HepG2 (cell line): ENCODE results near the gene LCAT. TPM values are rescaled to one million over a fixed set of nuclear protein-coding genes. Genes with fewer than 3 reads are reported as not detected.
A peak's percentile ranks its signal among the peaks of the same experiment; 100 is the strongest.

Experiments used
- ATM ChIP-seq: fragments of 450-650 bp; IDR thresholded peaks from 2 replicates; pipeline ENCODE4 v1.7.1; 2017; ENCODE audit warnings: mild to moderate bottlenecking, borderline replicate concordance
- CENPT ChIP-seq: sonication (generic); formaldehyde crosslinking; IDR thresholded peaks from 2 replicates; pipeline ENCODE4 v1.8.0; 2022; ENCODE audit warnings: low read depth, mild to moderate bottlenecking, moderate library complexity, missing genetic modification reagents
- GATAD1 ChIP-seq: IDR thresholded peaks from 2 replicates; pipeline ENCODE4 v1.6.1; 2016; ENCODE audit warnings: missing genetic modification reagents, missing compliant biosample characterization
- GATAD2A ChIP-seq: IDR thresholded peaks from 2 replicates; pipeline ENCODE4 v1.6.1; 2016
- HIVEP1 ChIP-seq: sonication (generic); formaldehyde crosslinking; IDR thresholded peaks from 2 replicates; pipeline ENCODE4 v1.4.0; 2020; ENCODE audit warnings: mild to moderate bottlenecking, missing genetic modification reagents
- ISX ChIP-seq: sonication (generic); formaldehyde crosslinking; conservative IDR thresholded peaks from 2 replicates; pipeline ENCODE4 v1.5.0; 2020; ENCODE audit warnings: missing genetic modification reagents
- MYPOP ChIP-seq: sonication (generic); formaldehyde crosslinking; IDR thresholded peaks from 2 replicates; pipeline ENCODE4 v1.8.1; 2023; ENCODE audit warnings: mild to moderate bottlenecking, moderate library complexity, missing genetic modification reagents
- NAIF1 ChIP-seq: sonication (generic); formaldehyde crosslinking; IDR thresholded peaks from 2 replicates; pipeline ENCODE4 v1.5.0; 2020; ENCODE audit warnings: mild to moderate bottlenecking, missing genetic modification reagents, borderline replicate concordance
- TBL1XR1 ChIP-seq: fragments of 150-350 bp; IDR thresholded peaks from 2 replicates; pipeline ENCODE4 v1.6.1; 2014; ENCODE audit warnings: borderline replicate concordance, low read length; ENCODE audit not compliant: partially characterized antibody
- ZBTB10 ChIP-seq: sonication (generic); formaldehyde crosslinking; IDR thresholded peaks from 2 replicates; pipeline ENCODE4 v1.4.0; 2020; ENCODE audit warnings: missing genetic modification reagents, borderline replicate concordance
- ZC3H4 ChIP-seq: sonication (generic); formaldehyde crosslinking; IDR thresholded peaks from 2 replicates; pipeline ENCODE4 v1.4.0; 2020; ENCODE audit warnings: missing genetic modification reagents, borderline replicate concordance
- ZFP36L1 ChIP-seq: sonication (generic); formaldehyde crosslinking; IDR thresholded peaks from 2 replicates; pipeline ENCODE4 v1.8.0; 2022; ENCODE audit warnings: mild to moderate bottlenecking, missing genetic modification reagents, moderate library complexity
- ZNF441 ChIP-seq: sonication (generic); formaldehyde crosslinking; IDR thresholded peaks from 2 replicates; pipeline ENCODE4 v1.7.0; 2021; ENCODE audit warnings: missing genetic modification reagents, borderline replicate concordance
- ZNF446 ChIP-seq: sonication (generic); formaldehyde crosslinking; IDR thresholded peaks from 2 replicates; pipeline ENCODE4 v1.5.0; 2020; ENCODE audit warnings: mild to moderate bottlenecking, missing genetic modification reagents
- ZNF567 ChIP-seq: sonication (generic); formaldehyde crosslinking; IDR thresholded peaks from 2 replicates; pipeline ENCODE4 v1.8.1; 2023; ENCODE audit warnings: mild to moderate bottlenecking, missing genetic modification reagents, borderline replicate concordance
- ZSCAN31 ChIP-seq: sonication (generic); formaldehyde crosslinking; IDR thresholded peaks from 2 replicates; pipeline ENCODE4 v1.5.0; 2020; ENCODE audit warnings: low read depth, mild to moderate bottlenecking, missing genetic modification reagents
- polyA plus RNA-seq, 8 experiments: library from polyadenylated mRNA; depleted of rRNA in 3 of 8; stranded (reverse) in 7 of 8; unstranded in 1 of 8; fragments of >200 nt; fragmentation: Illumina TruSeq in 4 of 8; extraction: Trizol in 4 of 8; gene quantifications; 2 replicates each; pipeline versions ENCODE4 v1.2.1 to v1.2.3, GENCODE V29; 2011 to 2016; ENCODE audit warnings: low read depth in 4 of 8, missing spikeins in 1 of 8, mixed read lengths in 1 of 8; ENCODE audit not compliant: insufficient read depth in 1 of 8
- total RNA-seq, 5 experiments: library from RNA; depleted of rRNA; stranded (reverse); fragments of >200 nt; fragmentation: Illumina TruSeq; extraction: Trizol; gene quantifications; 2 replicates each; pipeline ENCODE4 v1.2.3, GENCODE V29; 2016; ENCODE audit warnings: low read depth in 1 of 5
- TF ChIP-seq, protein P1 (sequence below): sonication (generic); formaldehyde crosslinking; IDR thresholded peaks from 2 replicates; pipeline ENCODE4; 2020; ENCODE audit warnings: missing genetic modification reagents, mild to moderate bottlenecking, borderline replicate concordance
- TF ChIP-seq, protein P2 (sequence below), 2 experiments: sonication (generic) in 1 of 2; formaldehyde crosslinking in 1 of 2; IDR thresholded peaks; 2 replicates each; pipeline versions ENCODE4 v1.5.1 to v1.6.1; 2011 to 2020; ENCODE audit warnings: borderline replicate concordance in 1 of 2, low read depth in 1 of 2, low read length in 1 of 2, mild to moderate bottlenecking in 1 of 2, missing genetic modification reagents in 1 of 2, moderate library complexity in 1 of 2

The LCAT gene
- total and polyA plus RNA-seq, 2 of the 13 experiments (the other 11 are each of a cell fraction or from before 2014, with no cell fraction given), result 36.1 to 38.9 TPM

GRCh38 chr16:67943619-67944504 lies at the start of gene LCAT (continued):
- TF ChIP-seq ZNF441 (CRISPR knock-in tag) (no peak), ZNF567 (CRISPR knock-in tag) (0 out of 2 replicates have a peak, but pooled peaks have one; percentile 2), NAIF1 (CRISPR knock-in tag) (no peak), ATM (no peak), ZSCAN31 (peak; percentile 15; the same call in 1 of the 2 replicates), ZFP36L1 (CRISPR knock-in tag) (no peak), CENPT (no peak), ZNF446 (CRISPR knock-in tag) (peak; percentile 46; the same call in 1 of the 2 replicates), HIVEP1 (CRISPR knock-in tag) (no peak; the same call in 1 of the 2 replicates), ZC3H4 (CRISPR knock-in tag) (no peak), GATAD1 (CRISPR knock-in tag) (peak; percentile 40; the same call in 1 of the 2 replicates), TBL1XR1 (peak; percentile 15), MYPOP (no peak), ISX (no peak), GATAD2A (peak; percentile 58), ZBTB10 (no peak)
- TF ChIP-seq, protein P1, sequence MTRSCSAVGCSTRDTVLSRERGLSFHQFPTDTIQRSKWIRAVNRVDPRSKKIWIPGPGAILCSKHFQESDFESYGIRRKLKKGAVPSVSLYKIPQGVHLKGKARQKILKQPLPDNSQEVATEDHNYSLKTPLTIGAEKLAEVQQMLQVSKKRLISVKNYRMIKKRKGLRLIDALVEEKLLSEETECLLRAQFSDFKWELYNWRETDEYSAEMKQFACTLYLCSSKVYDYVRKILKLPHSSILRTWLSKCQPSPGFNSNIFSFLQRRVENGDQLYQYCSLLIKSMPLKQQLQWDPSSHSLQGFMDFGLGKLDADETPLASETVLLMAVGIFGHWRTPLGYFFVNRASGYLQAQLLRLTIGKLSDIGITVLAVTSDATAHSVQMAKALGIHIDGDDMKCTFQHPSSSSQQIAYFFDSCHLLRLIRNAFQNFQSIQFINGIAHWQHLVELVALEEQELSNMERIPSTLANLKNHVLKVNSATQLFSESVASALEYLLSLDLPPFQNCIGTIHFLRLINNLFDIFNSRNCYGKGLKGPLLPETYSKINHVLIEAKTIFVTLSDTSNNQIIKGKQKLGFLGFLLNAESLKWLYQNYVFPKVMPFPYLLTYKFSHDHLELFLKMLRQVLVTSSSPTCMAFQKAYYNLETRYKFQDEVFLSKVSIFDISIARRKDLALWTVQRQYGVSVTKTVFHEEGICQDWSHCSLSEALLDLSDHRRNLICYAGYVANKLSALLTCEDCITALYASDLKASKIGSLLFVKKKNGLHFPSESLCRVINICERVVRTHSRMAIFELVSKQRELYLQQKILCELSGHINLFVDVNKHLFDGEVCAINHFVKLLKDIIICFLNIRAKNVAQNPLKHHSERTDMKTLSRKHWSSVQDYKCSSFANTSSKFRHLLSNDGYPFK (CRISPR knock-in tag), result peak; percentile 80; the same call in 1 of the 2 replicates
- TF ChIP-seq, protein P2, sequence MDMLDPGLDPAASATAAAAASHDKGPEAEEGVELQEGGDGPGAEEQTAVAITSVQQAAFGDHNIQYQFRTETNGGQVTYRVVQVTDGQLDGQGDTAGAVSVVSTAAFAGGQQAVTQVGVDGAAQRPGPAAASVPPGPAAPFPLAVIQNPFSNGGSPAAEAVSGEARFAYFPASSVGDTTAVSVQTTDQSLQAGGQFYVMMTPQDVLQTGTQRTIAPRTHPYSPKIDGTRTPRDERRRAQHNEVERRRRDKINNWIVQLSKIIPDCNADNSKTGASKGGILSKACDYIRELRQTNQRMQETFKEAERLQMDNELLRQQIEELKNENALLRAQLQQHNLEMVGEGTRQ (IDR thresholded peaks at IDR 0.05; ENCODE audit: low read depth, low read length), result no peak
- TF ChIP-seq, protein P2 (CRISPR knock-in tag; IDR thresholded peaks at IDR 0.05; ENCODE audit: borderline replicate concordance), result peak; percentile 35; the same call in 1 of the 2 replicates
